Panc1 (cell line): ENCODE measurements around the gene FBRSL1.

Source experiments
- POLR2AphosphoS5 ChIP-seq: IDR thresholded peaks from 2 replicates; pipeline ENCODE4 v1.6.1; 2012; ENCODE audit warnings: mild to moderate bottlenecking, low read depth, low read length, moderate library complexity
- REST ChIP-seq, 2 experiments: IDR thresholded peaks; 2 replicates each; pipeline ENCODE4 v1.6.1; 2011 to 2012; ENCODE audit warnings: low read depth in 2 of 2, control low read depth in 1 of 2, low read length in 1 of 2, mild to moderate bottlenecking in 1 of 2, moderate library complexity in 1 of 2; ENCODE audit not compliant: insufficient read depth in 1 of 2
- TCF7L2 ChIP-seq: IDR thresholded peaks from 2 replicates; pipeline ENCODE4 v1.6.1; 2011; ENCODE audit warnings: mild to moderate bottlenecking, low read depth, low read length, inconsistent platforms
- TF ChIP-seq, protein P1 (sequence below): fragments of 450-650 bp; IDR thresholded peaks from 2 replicates; pipeline ENCODE4 v1.5.1; 2017; ENCODE audit warnings: mild to moderate bottlenecking

DNA sequence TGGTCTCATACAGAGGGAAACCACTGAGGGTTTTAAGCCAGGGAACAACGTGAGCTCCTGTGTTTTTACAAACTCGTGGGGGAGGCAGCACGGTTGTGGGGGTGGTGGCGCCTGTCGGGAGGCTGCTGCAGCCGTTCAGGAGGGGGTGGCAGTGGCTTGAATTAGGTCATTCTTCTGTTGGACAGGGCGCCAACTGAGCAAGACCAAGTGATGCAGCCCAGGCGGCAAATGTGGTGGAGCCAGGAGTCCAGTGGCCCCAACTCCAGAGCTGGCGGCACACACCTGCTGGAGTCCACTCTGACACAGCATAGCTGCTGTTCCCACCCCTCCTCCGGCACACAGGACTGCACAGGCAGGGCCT is 27.8 kb downstream of the FBRSL1 start:
- TF ChIP-seq, protein P1, sequence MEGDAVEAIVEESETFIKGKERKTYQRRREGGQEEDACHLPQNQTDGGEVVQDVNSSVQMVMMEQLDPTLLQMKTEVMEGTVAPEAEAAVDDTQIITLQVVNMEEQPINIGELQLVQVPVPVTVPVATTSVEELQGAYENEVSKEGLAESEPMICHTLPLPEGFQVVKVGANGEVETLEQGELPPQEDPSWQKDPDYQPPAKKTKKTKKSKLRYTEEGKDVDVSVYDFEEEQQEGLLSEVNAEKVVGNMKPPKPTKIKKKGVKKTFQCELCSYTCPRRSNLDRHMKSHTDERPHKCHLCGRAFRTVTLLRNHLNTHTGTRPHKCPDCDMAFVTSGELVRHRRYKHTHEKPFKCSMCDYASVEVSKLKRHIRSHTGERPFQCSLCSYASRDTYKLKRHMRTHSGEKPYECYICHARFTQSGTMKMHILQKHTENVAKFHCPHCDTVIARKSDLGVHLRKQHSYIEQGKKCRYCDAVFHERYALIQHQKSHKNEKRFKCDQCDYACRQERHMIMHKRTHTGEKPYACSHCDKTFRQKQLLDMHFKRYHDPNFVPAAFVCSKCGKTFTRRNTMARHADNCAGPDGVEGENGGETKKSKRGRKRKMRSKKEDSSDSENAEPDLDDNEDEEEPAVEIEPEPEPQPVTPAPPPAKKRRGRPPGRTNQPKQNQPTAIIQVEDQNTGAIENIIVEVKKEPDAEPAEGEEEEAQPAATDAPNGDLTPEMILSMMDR, result no peak
- TF ChIP-seq REST (IDR thresholded peaks at IDR 0.05; ENCODE audit: insufficient read depth in 1 of 2, low read depth in 2 of 2, low read length in 1 of 2) (no peak), TCF7L2 (no peak), POLR2AphosphoS5 (no peak)
